ENCODE results near the gene KCMF1. TPM values are rescaled to one million over a fixed set of nuclear protein-coding genes. Genes with fewer than 3 reads are reported as not detected.

KCMF1 gene
- total RNA-seq, 1 donor from 2014 or later = 64.2 TPM

DNA sequence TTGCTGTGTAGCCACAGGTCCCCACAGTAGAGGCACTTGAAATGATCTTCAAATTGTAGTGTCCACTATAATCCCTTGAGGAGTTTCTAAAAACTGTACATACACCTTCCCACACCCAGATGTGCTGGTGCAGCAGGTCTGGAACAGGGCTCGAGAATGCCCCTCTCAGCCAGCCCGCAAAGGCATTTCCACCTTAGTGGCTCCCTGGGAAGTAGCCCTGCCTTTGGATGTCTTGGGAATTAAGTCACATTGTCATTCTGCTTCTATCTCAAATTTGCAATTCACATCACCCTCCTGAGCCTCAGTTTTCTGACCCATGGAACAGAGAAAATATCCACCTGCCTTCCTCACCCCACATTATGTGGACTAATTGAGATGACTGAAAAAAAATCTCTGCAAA lies 118.0 kb downstream of the KCMF1 start:
- DNase-seq = no peak
- Histone ChIP-seq H3K36me3 (no peaks in the 10 kb centered on the region), H3K27me3 (ENCODE audit: low read depth) (no peaks in the 10 kb centered on the region), H3K9me3 (no peaks in the 10 kb centered on the region), H3K4me3 (no peak overlapping the region), H3K27ac (no peak overlapping the region), H3K4me1 (no peaks in the 10 kb centered on the region)
- ATAC-seq = no peak
- intact Hi-C loops (cut with DNase I) = no loop called here
- TF ChIP-seq CTCF (IDR thresholded peaks at IDR 0.05) = no peak

GRCh38 chr2:85089585-85089984 lies 118.6 kb downstream of the KCMF1 start:
- no peak for DNase-seq
- intact Hi-C loops (cut with DNase I) = no loop called here

GRCh38 chr2:85091838-85092237 lies 120.9 kb downstream of the KCMF1 start:
- ATAC-seq (no peak), DNase-seq (no peak)
- H3K27ac ChIP-seq = no peak overlapping the region
- H3K4me3 ChIP-seq = no peak overlapping the region
- no peaks in the 10 kb centered on the region for H3K4me1 ChIP-seq
- H3K27me3 ChIP-seq (ENCODE audit: low read depth) = no peaks in the 10 kb centered on the region
- intact Hi-C loops (cut with DNase I) = no loop called here
- no peaks in the 10 kb centered on the region for H3K36me3 ChIP-seq
- no peaks in the 10 kb centered on the region for H3K9me3 ChIP-seq
- no peak for TF ChIP-seq CTCF (IDR thresholded peaks at IDR 0.05)

More at GRCh38 chr2:85089585-85089984, 118.6 kb downstream of the KCMF1 start:
- ATAC-seq = no peak
- H3K36me3 ChIP-seq = no peaks in the 10 kb centered on the region
- H3K9me3 ChIP-seq = no peaks in the 10 kb centered on the region
- no peak for TF ChIP-seq CTCF (IDR thresholded peaks at IDR 0.05)
- no peaks in the 10 kb centered on the region for H3K4me1 ChIP-seq
- H3K4me3 ChIP-seq = no peak overlapping the region
- H3K27ac ChIP-seq = no peak overlapping the region
- H3K27me3 ChIP-seq (ENCODE audit: low read depth) = no peaks in the 10 kb centered on the region

DNA sequence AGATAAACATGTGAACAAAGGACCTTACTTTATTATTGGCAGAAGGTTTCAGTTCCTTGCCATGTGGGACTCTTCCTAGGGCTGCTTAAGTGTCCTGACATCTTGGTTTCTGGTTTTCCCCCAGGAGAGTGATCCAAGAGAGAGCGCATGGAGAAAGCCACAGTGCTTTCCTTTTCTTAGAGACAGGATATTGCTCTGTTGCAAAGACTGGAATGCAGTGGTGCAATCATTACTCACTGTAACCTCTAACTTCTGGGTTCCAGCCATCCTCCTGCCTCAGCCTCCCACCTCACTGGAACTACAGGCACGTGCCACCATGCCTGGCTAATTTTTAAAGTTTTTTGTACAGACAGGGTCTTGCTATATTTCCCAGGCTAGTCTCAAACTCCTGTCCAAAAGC lies 124.1 kb downstream of the KCMF1 start:
- H3K4me3 ChIP-seq = no peak overlapping the region
- intact Hi-C loops (cut with DNase I) = no loop called here
- TF ChIP-seq CTCF (IDR thresholded peaks at IDR 0.05) = no peak
- H3K27me3 ChIP-seq (ENCODE audit: low read depth) = no peaks in the 10 kb centered on the region
- ATAC-seq = no peak
- H3K9me3 ChIP-seq = no peaks in the 10 kb centered on the region
- DNase-seq = no peak
- H3K36me3 ChIP-seq = no peaks in the 10 kb centered on the region
- H3K4me1 ChIP-seq = no peaks in the 10 kb centered on the region
- H3K27ac ChIP-seq = no peak overlapping the region

DNA sequence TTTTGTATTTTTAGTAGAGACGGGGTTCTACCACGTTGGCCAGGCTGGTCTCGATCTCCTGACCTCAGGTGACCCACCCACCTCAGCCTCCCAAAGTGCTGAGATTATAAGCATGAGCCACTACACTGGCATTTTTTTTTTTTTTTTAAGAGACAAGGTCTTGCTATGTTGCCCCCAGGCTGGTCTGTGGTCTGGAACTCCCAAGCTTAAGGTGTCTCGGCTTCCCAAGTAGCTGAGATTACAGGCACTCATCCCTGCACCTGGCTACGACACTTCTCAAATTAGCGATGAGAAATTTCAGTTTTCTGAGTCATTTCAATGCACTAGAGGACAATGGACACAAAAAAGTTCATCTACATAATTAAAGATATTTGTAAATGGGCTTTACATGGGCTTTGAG lies 125.7 kb downstream of the KCMF1 start:
- no peaks in the 10 kb centered on the region for H3K4me1 ChIP-seq
- no peaks in the 10 kb centered on the region for H3K36me3 ChIP-seq
- no peaks in the 10 kb centered on the region for H3K9me3 ChIP-seq
- intact Hi-C loops (cut with DNase I) = no loop called here
- DNase-seq (no peak), ATAC-seq (no peak)
- no peak for TF ChIP-seq CTCF (IDR thresholded peaks at IDR 0.05)
- H3K27ac ChIP-seq = no peak overlapping the region
- no peak overlapping the region for H3K4me3 ChIP-seq
- H3K27me3 ChIP-seq (ENCODE audit: low read depth) = no peaks in the 10 kb centered on the region

DNA sequence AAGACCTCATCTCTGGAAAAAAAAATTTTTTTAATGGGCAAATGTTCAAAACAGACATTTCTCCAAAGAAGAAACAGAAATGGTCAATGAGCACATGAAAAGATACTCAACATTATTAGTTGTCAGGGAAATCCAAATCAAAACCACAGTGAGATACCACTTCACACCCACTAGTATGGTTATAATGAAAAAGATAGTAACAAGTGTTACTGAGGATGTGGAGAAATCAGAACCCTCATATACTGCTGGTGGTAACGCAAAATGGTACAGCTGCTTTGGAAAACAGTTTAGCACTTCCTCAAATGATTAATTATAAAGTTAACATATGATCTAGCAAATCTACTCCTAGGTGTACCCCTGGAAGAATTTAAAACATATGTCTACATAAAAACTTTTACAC lies 133.3 kb downstream of the KCMF1 start:
- TF ChIP-seq CTCF (IDR thresholded peaks at IDR 0.05) = no peak
- intact Hi-C loops (cut with DNase I) = no loop called here
- Histone ChIP-seq H3K9me3 (no peaks in the 10 kb centered on the region), H3K4me3 (no peak overlapping the region), H3K4me1 (no peaks in the 10 kb centered on the region), H3K27me3 (ENCODE audit: low read depth) (no peaks in the 10 kb centered on the region), H3K27ac (no peak overlapping the region), H3K36me3 (no peaks in the 10 kb centered on the region)
- no peak for DNase-seq
- ATAC-seq = no peak
